SK-N-MC (cell line): ENCODE measurements around the gene PRR7.

Experiments used
- EZH2 ChIP-seq: fragments of 200-600 bp; sonication (generic); IDR thresholded peaks from one replicate; pipeline ENCODE4 v1.6.1; 2017; ENCODE audit warnings: antibody characterized with exemption
- FOXP2 ChIP-seq: optimal IDR thresholded peaks from 2 replicates; pipeline ENCODE3; 2011; ENCODE audit warnings: mild to moderate bottlenecking, moderate library complexity; ENCODE audit not compliant: insufficient read depth; ENCODE audit errors: extremely low read length, control extremely low read depth
- POLR2AphosphoS5 ChIP-seq: IDR thresholded peaks from 2 replicates; pipeline ENCODE4 v1.6.1; 2012; ENCODE audit warnings: mild to moderate bottlenecking, low read depth, low read length, borderline replicate concordance

- TF ChIP-seq POLR2AphosphoS5 (no peak), EZH2 (no peak), FOXP2 (no peak)
Observed at GRCh38 chr5:177432143-177432838, 14.3 kb upstream of the PRR7 start.
